H7 (cell line): ENCODE results near the gene TCF12. TPM values are rescaled to one million over a fixed set of nuclear protein-coding genes. Genes with fewer than 3 reads are reported as not detected.
"Not testable (repeated sequence)": the region's sequence is repeated elsewhere in the genome, so short reads cannot be mapped to it uniquely, and the experiment has no call there.

Source experiments
- DNase-seq: peaks from one replicate; pipeline ENCODE4 v3.0.0; 2012
- H3K27me3 ChIP-seq: 2 replicates; pipeline ENCODE4 v1.6.0; 2011; ENCODE audit warnings: mild to moderate bottlenecking, low read length; ENCODE audit not compliant: control insufficient read depth, insufficient read depth
- H3K36me3 ChIP-seq: replicated peaks from 2 replicates; pipeline ENCODE4 v1.5.1; 2011; ENCODE audit warnings: low read length; ENCODE audit not compliant: control insufficient read depth, insufficient read depth
- H3K4me3 ChIP-seq: 2 replicates; pipeline ENCODE4 v1.5.1; 2011; ENCODE audit warnings: low read depth, mild to moderate bottlenecking, control low read depth, low read length, moderate library complexity; ENCODE audit not compliant: insufficient read depth
- total RNA-seq: library from RNA; depleted of rRNA; stranded (reverse); fragments of >200 nt; shearing (Covaris generic); gene quantifications from 2 replicates; pipeline ENCODE4 v1.2.3, GENCODE V29; 2014

Gene TCF12
- total RNA-seq, 1 experiment from 2014 or later: 54.5 TPM

DNA sequence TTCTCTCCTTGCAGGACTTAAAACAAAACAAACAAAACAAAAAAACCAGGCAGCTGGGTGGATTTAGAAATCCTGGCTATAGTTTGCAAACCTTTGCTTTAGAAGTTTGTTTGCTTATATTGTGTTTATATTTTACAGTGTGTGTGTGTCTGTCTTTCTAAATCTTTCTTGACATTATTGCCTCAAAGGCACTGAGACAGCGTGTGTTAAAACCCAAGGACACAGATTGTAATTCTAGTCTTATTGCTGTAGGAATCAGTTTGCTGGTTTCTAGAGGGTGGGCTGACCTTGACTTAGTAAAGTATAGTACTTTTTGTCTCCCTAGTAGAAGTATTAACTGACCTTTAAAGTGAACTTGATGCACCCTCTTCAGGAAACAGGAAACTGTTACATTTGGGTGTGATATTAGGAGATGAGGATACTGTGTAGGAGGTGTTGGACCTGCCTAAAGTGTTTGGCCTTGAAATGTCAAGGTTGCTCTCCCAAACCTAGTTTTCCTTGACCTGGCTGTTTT lies 71.0 kb downstream of the TCF12 start:
- no peak for DNase-seq
- Histone ChIP-seq H3K27me3 (no peaks in the 10 kb centered on the region), H3K36me3 (no peaks in the 10 kb centered on the region), H3K4me3 (no peak overlapping the region)

DNA sequence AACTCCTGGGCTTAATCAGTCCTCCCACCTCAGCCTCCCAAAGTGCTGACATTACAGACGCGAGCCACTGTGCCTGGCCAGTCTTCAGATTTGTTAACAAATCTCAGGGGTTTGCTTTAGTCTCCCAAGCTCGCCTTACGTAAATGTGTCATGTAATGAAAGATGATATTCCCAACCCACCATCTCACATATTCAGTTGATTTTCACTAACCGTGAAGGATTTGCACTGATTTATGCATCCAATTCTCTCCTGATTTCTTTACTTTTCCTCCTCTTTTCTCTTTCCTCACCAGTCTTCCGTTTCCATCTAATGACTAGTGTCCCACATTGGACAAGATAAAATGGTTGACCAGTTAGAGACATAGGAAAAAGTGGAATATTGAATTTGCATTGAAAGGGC lies 72.6 kb downstream of the TCF12 start:
- Histone ChIP-seq H3K27me3 (no peaks in the 10 kb centered on the region), H3K4me3 (no peak overlapping the region), H3K36me3 (no peaks in the 10 kb centered on the region)
- no peak for DNase-seq

DNA sequence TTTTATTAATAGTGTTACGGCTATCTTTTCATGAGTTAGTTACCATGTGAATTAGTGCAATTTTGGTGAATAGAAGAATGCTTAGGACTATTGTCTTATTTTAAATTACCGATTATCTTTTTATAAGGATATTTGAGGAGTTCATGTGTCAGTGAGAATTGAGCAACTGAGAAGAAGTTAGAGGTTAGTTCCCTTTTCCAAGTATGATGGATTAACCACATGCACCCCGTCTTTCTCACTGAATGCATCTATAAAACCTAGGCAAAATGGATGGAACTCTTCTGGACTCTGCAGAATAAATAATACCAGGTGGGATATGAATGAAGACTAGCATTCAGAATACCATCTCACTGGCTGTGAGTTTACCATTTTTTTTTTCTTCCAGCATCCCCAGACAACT lies 74.3 kb downstream of the TCF12 start:
- H3K4me3 ChIP-seq: no peak overlapping the region
- DNase-seq: no peak
- H3K36me3 ChIP-seq: no peaks in the 10 kb centered on the region
- H3K27me3 ChIP-seq: no peaks in the 10 kb centered on the region

DNA sequence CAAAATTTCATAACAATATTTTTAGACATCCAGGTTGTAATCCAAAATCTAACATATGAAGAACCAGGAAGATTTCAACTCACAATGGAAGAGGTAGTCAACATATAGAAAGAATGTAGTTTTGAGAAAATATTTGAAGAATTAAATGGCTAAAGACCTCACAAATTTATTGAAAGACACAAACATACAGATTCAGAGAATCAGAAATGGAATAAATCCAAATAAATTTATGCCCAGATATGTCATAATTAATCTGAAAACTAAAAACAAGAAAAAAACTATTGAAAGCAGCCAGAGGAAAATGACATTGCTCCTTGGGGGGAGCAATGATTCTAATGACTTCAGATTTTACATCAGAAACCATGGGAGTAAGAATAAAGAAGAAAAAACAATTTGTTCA lies 75.8 kb downstream of the TCF12 start:
- Histone ChIP-seq H3K27me3 (no peaks in the 10 kb centered on the region), H3K36me3 (no peaks in the 10 kb centered on the region), H3K4me3 (no peak overlapping the region)
- DNase-seq: no peak

DNA sequence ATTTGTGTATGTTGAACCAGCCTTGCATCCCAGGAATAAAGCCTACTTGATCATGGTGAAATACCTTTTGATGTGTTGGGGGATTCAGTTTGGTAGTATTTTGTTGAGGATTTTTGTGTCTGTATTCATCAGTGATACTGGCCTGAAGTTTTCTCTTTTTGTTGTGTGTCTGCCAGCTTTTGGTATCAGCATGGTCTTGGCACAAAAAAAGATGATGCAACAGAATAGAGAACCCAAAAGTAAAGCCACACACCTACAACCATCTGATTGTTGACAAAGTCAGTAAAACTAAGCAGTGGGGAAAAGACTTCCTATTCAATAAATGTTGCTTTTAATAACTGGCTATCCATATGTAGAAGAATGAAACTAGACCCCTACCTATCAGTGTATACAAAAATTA lies 77.6 kb downstream of the TCF12 start:
- H3K36me3 ChIP-seq: no peaks in the 10 kb centered on the region
- no peaks in the 10 kb centered on the region for H3K27me3 ChIP-seq
- H3K4me3 ChIP-seq: no peak overlapping the region
- no peak for DNase-seq

DNA sequence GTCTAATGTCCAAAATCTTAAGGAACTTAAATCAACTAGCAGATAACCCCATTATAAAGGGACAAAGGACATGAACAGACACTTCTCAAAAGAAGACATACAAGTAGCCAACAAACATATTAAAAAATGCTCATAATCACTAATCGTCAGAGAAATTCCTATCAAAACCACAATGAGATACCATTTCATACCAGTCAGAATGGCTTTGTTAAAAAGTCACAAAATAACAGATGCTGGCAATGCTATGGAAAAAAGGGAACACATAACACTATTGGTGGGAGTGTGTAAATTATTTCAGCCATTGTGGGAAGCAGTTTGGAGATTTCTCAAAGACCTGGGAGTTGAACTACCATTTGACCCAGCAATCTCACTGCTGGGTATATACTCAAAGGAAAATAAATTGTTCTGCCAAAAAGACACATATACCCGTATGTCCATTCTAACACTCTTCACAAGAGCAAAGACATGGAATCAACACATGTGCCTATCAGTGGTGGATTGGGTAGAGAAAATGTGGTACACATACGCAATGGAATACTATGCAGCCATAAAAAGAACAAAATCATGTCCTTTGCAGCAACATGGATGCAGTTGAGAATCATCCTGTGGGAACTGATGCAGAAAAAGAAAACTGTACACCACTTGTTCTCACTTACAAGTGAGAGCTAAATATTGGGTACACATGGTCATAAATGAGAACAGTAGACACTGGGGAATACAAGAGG lies 78.5 kb downstream of the TCF12 start:
- Histone ChIP-seq H3K27me3 (no peaks in the 10 kb centered on the region), H3K4me3 (no peak overlapping the region), H3K36me3 (no peaks in the 10 kb centered on the region)
- DNase-seq: no peak

DNA sequence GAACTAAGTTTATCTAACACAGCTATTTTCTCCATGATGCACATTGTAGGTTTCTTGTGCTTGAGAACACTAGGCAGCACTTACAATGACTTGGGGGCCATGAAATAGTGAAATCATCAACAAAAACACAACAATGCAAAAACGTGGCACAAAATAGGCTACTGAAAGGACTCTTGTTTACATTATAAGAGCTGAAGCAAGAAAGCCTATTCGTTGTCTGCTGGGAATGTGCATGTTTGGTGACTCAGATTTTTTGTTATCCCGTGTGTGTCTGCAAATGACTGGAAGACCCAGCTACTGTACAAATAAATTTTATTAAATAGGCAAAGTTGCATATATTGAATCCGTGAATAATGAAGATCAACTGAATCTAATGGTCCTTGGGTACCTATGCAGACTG lies 85.0 kb downstream of the TCF12 start:
- Histone ChIP-seq H3K36me3 (no peaks in the 10 kb centered on the region), H3K4me3 (no peak overlapping the region), H3K27me3 (no peaks in the 10 kb centered on the region)
- DNase-seq: no peak

DNA sequence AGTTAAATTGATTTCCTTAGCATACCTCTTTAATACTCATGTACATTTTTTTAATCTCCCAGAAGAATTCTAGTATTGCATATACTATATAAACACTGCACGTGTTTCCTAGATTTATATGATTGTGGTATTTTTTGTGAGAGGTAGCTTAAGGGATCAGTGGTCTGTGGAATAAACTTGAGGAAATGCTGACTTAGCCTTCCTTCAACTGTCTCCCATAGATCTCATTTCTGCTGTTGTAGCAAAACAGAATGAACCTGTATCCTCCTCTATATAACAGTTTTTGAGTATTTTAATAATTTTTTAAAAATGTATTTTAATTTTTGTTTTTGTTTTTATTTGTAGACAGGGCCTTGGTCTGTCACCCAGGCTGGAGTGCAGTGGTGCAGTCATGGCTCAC lies 86.8 kb downstream of the TCF12 start:
- H3K36me3 ChIP-seq: no peaks in the 10 kb centered on the region
- H3K4me3 ChIP-seq: no peak overlapping the region
- no peaks in the 10 kb centered on the region for H3K27me3 ChIP-seq
- no peak for DNase-seq

DNA sequence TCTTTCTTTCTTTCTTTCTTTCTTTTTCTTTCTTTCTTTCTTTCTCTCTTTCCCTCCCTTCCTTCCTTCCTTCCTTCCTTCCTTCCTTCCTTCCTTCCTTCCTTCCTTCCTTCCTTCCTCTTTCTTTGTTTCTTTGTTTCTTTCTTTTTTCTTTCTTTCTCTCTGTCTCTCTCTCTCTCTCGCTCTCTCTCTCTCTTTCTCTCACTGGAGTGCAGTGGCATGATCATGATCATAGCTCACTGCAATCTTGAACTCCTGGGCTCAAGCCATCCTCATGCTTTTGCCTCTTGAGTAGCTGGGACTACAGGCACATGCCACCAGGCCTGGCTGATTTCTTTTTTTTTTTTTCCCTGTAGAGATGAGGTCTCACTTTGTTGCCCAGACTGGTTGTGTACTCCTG lies 89.4 kb downstream of the TCF12 start:
- not testable (repeated sequence) for H3K4me3 ChIP-seq, DNase-seq, H3K36me3 ChIP-seq, H3K27me3 ChIP-seq

DNA sequence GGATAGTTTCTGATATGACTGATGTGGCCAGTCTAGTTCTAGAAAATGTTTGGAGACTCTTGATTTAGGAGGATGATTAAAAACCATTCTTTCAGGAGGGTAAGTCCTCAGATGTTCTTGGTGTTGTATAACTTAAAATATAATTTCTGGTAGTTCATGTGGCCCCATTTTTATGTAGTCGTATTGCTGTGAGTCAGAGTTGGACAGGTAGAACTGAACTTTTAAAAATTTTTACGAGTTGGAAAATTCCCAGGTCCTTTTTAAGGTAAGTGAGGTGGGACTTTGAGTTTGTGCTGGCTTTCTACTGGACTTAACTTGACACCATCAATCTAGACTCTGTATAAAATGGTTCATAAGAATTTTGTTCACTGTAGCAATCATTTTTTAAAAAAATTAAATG lies 92.3 kb downstream of the TCF12 start:
- H3K27me3 ChIP-seq: no peaks in the 10 kb centered on the region
- DNase-seq: no peak
- no peak overlapping the region for H3K4me3 ChIP-seq
- no peaks in the 10 kb centered on the region for H3K36me3 ChIP-seq

DNA sequence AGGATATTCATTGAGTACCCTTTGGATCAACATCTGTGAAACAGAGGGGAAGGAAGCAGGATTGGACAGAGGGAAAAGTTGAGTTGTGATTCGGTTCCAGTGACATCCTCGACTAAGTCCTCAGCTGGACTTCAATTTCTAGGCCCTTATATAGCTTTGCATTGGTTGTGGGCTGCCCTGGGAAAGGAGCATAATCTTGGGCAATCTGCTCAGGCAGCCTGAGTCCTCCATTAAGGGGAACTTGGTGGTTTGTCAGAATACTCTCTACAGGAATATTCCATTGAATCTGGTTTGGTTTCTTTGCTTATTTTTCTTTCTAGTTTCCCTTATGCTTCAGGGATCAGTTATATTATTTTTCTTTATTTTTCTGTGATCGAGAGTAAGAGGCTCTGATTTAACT lies 94.1 kb downstream of the TCF12 start:
- H3K36me3 ChIP-seq: no peaks in the 10 kb centered on the region
- no peaks in the 10 kb centered on the region for H3K27me3 ChIP-seq
- no peak overlapping the region for H3K4me3 ChIP-seq
- DNase-seq: no peak

DNA sequence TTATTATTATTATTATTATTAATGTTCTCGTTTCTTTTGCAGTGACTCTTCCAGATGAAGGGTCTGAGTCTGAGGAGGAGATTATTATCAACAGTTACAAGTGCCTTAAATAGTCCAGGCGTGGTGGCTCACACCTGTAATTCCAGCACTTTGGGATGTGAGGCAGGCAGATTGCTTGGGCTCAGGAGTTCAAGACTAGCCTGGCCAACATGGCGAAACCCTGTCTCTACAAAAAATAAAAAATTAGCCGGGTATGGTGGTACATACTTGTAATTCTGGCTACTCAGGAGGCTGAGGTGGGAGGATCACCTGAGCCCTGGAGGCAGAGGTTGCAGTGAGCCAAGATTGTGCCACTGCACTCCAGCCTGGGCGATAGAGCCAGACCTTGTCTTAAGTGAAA lies 96.5 kb downstream of the TCF12 start:
- not testable (repeated sequence) for H3K27me3 ChIP-seq, H3K4me3 ChIP-seq, H3K36me3 ChIP-seq, DNase-seq

DNA sequence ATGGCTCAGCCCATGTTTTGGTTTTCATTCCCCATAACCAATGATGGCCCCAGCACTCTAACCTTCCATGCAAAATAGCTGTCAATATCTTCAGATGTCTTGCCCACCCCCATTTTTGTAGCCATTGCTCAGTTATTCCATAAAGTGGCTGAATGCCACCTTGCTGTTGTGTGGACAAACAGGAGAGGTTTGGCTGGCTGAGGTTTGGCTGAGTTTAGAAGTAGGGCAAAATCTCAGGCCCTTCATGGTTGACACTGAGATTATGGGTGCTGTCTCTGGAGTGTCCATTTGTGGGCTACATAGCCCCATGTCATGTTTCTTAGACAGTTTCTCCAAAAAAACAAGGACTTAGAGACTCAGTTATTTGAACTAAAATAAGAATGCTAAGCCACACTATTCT lies 96.9 kb downstream of the TCF12 start:
- Histone ChIP-seq H3K4me3 (no peak overlapping the region), H3K27me3 (no peaks in the 10 kb centered on the region), H3K36me3 (no peaks in the 10 kb centered on the region)
- no peak for DNase-seq

DNA sequence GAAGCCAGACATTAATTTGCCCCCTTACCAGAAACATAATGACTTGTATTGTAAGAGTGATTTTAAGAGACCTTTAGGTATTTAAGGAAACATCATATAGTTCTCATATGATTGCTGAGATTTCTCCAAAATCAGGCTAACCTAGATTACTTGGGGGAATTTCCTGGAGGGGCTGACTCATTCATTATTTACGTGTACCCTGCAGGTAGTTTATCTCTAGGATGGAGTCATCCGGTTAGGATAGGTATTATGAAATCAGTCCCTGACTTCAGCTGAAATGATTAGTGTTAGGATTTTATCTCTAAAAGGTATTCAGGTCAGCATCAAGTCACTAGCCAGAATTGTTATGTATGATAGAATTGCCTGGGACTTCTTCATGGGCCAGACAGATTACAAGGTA lies 97.5 kb downstream of the TCF12 start:
- Histone ChIP-seq H3K36me3 (no peaks in the 10 kb centered on the region), H3K4me3 (no peak overlapping the region), H3K27me3 (no peaks in the 10 kb centered on the region)
- no peak for DNase-seq

DNA sequence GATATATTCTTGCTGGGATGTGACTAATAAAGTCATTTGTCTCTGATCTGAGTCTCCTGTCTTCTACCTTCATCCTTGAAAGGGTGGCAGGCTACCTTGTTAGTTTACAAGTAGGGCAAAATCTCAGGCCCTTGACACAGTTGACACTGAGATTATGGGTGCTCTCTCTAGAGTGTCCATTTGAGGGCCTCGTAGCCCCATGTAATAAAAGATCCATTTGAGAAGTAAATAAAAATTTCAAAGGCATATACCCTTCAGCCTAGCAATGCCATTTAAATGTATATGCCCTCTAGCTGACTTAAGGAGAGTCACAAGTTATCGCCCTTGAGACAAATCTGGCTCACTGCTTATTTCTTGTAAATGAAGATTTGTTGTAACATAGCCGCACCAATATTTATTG lies 98.6 kb downstream of the TCF12 start:
- no peak overlapping the region for H3K4me3 ChIP-seq
- no peaks in the 10 kb centered on the region for H3K36me3 ChIP-seq
- DNase-seq: no peak
- no peaks in the 10 kb centered on the region for H3K27me3 ChIP-seq

DNA sequence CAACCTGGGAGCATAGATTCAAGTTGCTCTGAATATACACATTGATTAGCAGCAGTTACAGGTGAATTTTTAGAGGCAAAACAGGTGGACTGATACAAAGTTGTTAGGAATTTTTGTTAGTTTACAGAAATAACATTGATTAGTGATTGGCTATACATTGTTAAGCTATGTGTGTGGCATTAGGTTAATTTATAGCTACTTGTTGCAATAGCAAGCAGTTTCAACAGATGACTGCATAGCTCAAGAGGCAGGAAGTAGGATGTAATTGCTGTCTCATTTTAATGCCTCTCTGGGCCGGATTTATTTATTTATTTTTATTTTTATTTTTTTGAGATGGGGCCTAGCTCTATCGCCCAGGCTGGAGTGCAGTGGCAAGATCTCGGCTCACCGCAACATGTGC lies 99.7 kb downstream of the TCF12 start:
- no peaks in the 10 kb centered on the region for H3K36me3 ChIP-seq

More for the DNA sequence above, 99.7 kb downstream of the TCF12 start:
- no peak overlapping the region for H3K4me3 ChIP-seq
- DNase-seq: no peak
- H3K27me3 ChIP-seq: no peaks in the 10 kb centered on the region
